Type B pancreatic cell (in vitro differentiated cells): ENCODE measurements around the gene CALCR. TPM values are rescaled to one million over a fixed set of nuclear protein-coding genes. Genes with fewer than 3 reads are reported as not detected.

Experiments
- DNase-seq: peaks from one replicate; pipeline ENCODE4 v3.0.0; 2021; ENCODE audit warnings: mixed read lengths; ENCODE audit not compliant: unreplicated experiment; ENCODE audit errors: extremely low spot score
- H3K27ac Mint-ChIP-seq: 2 replicates; pipeline ENCODE4 v1.8.0; 2021; ENCODE audit warnings: mild to moderate bottlenecking, mixed read lengths
- H3K27me3 Mint-ChIP-seq: 2 replicates; pipeline ENCODE4 v1.8.0; 2021; ENCODE audit warnings: mixed read lengths
- H3K36me3 Mint-ChIP-seq: 2 replicates; pipeline ENCODE4 v1.8.0; 2021; ENCODE audit warnings: mixed read lengths
- H3K4me1 Mint-ChIP-seq: one replicate; pipeline ENCODE4 v1.8.0; 2021; ENCODE audit warnings: mixed read lengths; ENCODE audit not compliant: unreplicated experiment
- H3K4me3 Mint-ChIP-seq: 2 replicates; pipeline ENCODE4 v1.8.0; 2021; ENCODE audit warnings: mild to moderate bottlenecking, mixed read lengths
- H3K9me3 Mint-ChIP-seq: 2 replicates; pipeline ENCODE4 v1.8.0; 2021; ENCODE audit warnings: mixed read lengths
- total RNA-seq: library from RNA; stranded (reverse); gene quantifications from 2 replicates; pipeline ENCODE4 v1.2.1, GENCODE V29; 2021; ENCODE audit warnings: low replicate concordance
- TF ChIP-seq, protein P1 (sequence below): fragments of 200-600 bp; sonication (generic); conservative IDR thresholded peaks from 2 replicates; pipeline ENCODE4 v1.5.0; 2021; ENCODE audit warnings: antibody characterized with exemption, mild to moderate bottlenecking

Gene CALCR
- total RNA-seq, 1 donor from 2014 or later = 0.10 TPM

DNA sequence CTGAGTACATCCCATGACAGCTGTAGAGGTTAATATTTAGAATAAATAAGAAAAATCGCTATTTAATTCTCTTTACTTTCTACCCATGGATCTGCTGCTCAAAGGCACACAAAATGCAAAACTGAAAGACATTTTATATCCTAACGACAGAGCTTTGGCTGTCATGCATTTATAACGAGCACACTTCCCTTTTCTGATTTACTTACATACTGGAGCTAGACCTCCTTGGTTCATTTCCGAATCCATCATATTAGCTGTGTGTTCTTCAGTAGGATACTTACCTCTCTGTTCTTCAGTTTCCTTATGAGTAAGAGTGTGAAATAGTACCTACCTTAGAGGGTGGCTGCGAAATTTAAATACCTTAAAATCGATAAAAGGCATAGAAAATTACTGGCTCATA is 10.9 kb downstream of the CALCR start:
- H3K4me1 Mint-ChIP-seq = no peaks in the 10 kb centered on the region
- no peaks in the 10 kb centered on the region for H3K9me3 Mint-ChIP-seq
- DNase-seq = no peak
- no peaks in the 10 kb centered on the region for H3K36me3 Mint-ChIP-seq
- H3K27me3 Mint-ChIP-seq = peaks cover 24% of the 10 kb centered on the region
- no peak overlapping the region for H3K27ac Mint-ChIP-seq
- no peak overlapping the region for H3K4me3 Mint-ChIP-seq
- TF ChIP-seq, protein P1, sequence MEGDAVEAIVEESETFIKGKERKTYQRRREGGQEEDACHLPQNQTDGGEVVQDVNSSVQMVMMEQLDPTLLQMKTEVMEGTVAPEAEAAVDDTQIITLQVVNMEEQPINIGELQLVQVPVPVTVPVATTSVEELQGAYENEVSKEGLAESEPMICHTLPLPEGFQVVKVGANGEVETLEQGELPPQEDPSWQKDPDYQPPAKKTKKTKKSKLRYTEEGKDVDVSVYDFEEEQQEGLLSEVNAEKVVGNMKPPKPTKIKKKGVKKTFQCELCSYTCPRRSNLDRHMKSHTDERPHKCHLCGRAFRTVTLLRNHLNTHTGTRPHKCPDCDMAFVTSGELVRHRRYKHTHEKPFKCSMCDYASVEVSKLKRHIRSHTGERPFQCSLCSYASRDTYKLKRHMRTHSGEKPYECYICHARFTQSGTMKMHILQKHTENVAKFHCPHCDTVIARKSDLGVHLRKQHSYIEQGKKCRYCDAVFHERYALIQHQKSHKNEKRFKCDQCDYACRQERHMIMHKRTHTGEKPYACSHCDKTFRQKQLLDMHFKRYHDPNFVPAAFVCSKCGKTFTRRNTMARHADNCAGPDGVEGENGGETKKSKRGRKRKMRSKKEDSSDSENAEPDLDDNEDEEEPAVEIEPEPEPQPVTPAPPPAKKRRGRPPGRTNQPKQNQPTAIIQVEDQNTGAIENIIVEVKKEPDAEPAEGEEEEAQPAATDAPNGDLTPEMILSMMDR = no peak

DNA sequence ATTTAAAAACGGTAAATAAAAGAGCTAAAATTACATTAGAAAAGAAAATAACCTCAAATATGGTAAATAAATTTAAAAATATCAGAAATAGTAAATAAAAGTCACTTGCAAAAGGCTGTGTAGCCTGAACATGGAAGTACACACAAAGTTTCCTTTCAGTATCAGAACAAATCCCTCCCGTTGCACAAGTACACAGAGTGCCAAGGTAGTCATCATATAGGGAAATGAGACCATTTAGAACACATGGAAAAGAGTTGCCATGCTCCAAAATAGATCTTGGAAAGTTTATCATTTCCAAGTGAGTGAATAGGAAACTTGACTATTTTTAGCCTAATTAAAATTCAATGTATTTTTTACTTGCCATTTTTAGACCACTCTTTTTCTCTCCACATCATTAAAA is 11.6 kb downstream of the CALCR start:
- Mint-ChIP-seq H3K4me1 (no peaks in the 10 kb centered on the region), H3K4me3 (no peak overlapping the region), H3K27me3 (peaks cover 18% of the 10 kb centered on the region), H3K27ac (no peak overlapping the region), H3K9me3 (no peaks in the 10 kb centered on the region), H3K36me3 (no peaks in the 10 kb centered on the region)
- DNase-seq = no peak
- TF ChIP-seq, protein P1 = no peak

DNA sequence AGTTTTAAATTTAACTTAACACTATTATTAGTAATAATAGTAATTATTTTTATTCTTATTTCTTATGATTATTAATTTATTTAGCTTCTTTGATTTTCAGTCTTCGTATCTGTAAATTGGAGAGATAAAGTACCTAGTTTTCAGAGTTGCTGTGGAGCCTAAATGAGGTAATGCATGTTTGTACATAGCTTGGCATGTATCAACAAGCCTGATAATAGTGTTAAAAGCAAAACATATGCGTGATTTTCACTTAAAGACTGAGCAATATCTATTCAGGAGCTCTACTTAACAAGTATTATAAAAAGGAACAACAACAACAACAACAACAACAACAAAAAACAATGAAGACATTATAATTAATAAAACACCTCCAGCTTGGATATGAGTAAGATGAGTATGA is 12.4 kb downstream of the CALCR start:
- H3K4me1 Mint-ChIP-seq = no peaks in the 10 kb centered on the region
- no peak for DNase-seq
- TF ChIP-seq, protein P1 = no peak
- no peak overlapping the region for H3K4me3 Mint-ChIP-seq
- H3K27ac Mint-ChIP-seq = no peak overlapping the region
- H3K9me3 Mint-ChIP-seq = no peaks in the 10 kb centered on the region
- H3K36me3 Mint-ChIP-seq = no peaks in the 10 kb centered on the region
- H3K27me3 Mint-ChIP-seq = peaks cover 16% of the 10 kb centered on the region

DNA sequence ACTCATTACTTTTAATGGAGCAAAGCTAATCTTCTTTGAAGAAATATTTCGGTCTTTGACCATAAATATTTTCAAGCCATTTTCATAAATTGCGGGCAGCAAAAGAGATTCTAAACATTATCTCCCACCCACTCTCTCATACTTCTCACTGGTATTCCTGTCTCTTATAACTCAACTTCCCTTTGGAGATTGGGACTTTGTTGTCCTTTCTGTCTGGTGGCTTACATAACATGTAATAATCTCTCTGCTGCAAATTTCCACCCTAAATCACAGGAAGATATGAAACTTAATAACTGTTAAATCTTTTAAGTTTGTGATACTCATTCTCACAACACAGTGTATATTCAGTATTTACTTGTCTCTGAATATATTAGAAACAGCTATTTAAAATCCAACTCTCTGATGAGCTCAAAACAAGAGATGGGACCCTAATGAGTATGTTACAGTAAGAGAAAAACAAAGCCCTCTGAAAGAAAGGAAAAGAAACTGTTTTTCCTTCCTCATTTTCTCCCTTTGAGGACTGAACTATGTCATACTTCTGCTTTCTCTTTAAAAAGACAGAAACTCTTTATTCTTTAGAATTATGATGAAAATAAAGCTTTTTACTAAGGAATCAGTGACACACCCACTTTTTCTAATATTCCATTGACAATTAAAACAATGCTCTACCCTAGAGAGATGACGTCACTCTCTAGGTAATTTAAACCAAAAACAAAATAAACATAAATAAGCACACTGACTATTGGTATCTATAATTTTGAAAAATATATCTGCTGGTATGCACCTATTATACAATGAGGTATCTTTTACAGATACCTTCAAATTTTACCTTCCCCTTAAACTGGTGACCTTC is 14.7 kb downstream of the CALCR start:
- H3K9me3 Mint-ChIP-seq = no peaks in the 10 kb centered on the region
- no peak for DNase-seq
- peaks cover 10% of the 10 kb centered on the region for H3K27me3 Mint-ChIP-seq
- H3K27ac Mint-ChIP-seq = no peak overlapping the region
- no peaks in the 10 kb centered on the region for H3K36me3 Mint-ChIP-seq
- no peaks in the 10 kb centered on the region for H3K4me1 Mint-ChIP-seq
- TF ChIP-seq, protein P1 = no peak
- H3K4me3 Mint-ChIP-seq = no peak overlapping the region

DNA sequence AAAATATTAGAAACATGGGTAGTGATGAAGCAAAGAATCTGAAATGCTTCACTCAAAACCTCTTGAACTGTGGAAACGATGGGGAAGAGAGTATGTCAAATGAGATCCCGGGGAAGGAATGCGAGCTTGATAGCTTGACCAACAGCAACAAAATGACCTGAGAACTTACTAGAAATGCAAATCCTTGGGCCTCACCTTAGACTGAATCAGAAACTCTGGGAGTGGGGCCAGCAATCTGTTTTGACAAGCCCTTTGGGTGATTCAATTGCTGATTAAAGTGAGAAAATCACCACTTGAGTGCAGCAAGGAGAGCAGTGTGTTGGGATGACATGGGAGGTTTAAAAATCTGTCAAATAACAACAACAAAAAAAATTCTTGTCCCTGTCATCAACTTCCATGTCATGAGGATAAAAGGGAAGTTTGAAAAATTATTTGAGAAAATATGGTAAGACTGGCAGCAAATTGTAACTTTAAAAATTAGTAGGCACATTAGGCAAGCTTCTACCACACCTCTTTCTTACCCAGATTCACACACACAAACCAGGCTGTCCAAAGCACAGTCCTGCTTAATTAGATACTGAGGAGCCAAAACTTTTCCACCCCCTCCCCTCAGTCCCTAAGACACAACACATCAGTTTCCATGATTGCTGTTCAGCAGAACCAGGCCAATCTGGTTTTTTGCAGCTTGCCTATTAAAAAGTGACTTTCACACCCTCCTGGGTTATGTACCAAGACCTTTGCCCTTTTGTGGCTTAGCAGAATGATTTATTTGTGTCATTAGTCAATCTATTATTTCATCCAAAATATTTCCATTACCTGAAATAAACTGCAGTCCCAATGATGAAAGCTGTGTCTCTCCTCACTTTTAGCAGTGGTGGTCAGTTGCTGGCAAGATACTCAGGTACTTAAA is 15.6 kb downstream of the CALCR start:
- TF ChIP-seq, protein P1 = no peak
- no peak for DNase-seq
- no peak overlapping the region for H3K4me3 Mint-ChIP-seq

More for the DNA sequence above, 15.6 kb downstream of the CALCR start:
- Mint-ChIP-seq H3K36me3 (no peaks in the 10 kb centered on the region), H3K4me1 (no peaks in the 10 kb centered on the region), H3K9me3 (no peaks in the 10 kb centered on the region), H3K27me3 (peaks cover 4% of the 10 kb centered on the region), H3K27ac (no peak overlapping the region)
